Stomach (tissue), 9 donors: ENCODE data around the gene NBPF26. TPM values are rescaled to one million over a fixed set of nuclear protein-coding genes. Genes with fewer than 3 reads are reported as not detected.
"Not testable (repeated sequence)": the region's sequence is repeated elsewhere in the genome, so short reads cannot be mapped to it uniquely, and the experiment has no call there.

Experiments
- DNase-seq, 2 donors: peaks; one replicate each; pipeline versions ENCODE4 v3.0.0 to v3.0.0-alpha.2; 2013 to 2019
- H3K27ac ChIP-seq, 5 donors: fragments of 200-600 bp in 4 of 5; sonication (generic) in 4 of 5; one replicate each; pipeline ENCODE4 v1.5.1; 2013 to 2019; ENCODE audit warnings: mild to moderate bottlenecking in 1 of 5, moderate library complexity in 1 of 5
- H3K27me3 ChIP-seq, 3 donors: fragments of 200-600 bp; sonication (generic); one replicate each; pipeline ENCODE4 v1.5.1; 2017 to 2019; ENCODE audit warnings: mixed run types in 1 of 3
- H3K36me3 ChIP-seq, 4 donors: fragments of 200-600 bp; sonication (generic); 1 replicate in 3 of 4; 2 replicates in 1 of 4; pipeline ENCODE4 v1.5.1; 2016 to 2019
- H3K4me1 ChIP-seq, 4 donors: fragments of 200-600 bp; sonication (generic); one replicate each; pipeline ENCODE4 v1.5.1; 2016 to 2019
- H3K4me3 ChIP-seq, 4 donors: fragments of 200-600 bp; sonication (generic) in 3 of 4; one replicate each; pipeline ENCODE4 v1.5.1; 2016 to 2019; ENCODE audit warnings: mild to moderate bottlenecking in 1 of 4
- H3K9me3 ChIP-seq, 4 donors: fragments of 200-600 bp; sonication (generic); one replicate each; pipeline ENCODE4 v1.5.1; 2016 to 2019
- POLR2AphosphoS5 ChIP-seq, 3 donors: sonication (generic); formaldehyde crosslinking; IDR thresholded peaks; one replicate each; pipeline ENCODE4 v1.6.1; 2016; ENCODE audit warnings: antibody characterized with exemption in 3 of 3
- WGBS, 5 donors: extraction: QIAGEN DNeasy Blood & Tissue Kit in 3 of 5; methylation state at CpG; one replicate each; pipeline versions ENCODE4 v1.1.5 to v1.1.7; 2013 to 2018; 5-methylcytosine and 5-hydroxymethylcytosine counted together
- intact Hi-C: fragments of 100-400 bp; cut with DNase I; formaldehyde crosslinking; loops from one replicate; pipeline ENCODE4 v1.15.1; 2023; ENCODE audit warnings: low total_unique reads
- polyA plus RNA-seq, 3 donors: library from polyadenylated mRNA; stranded (reverse); fragments of 200-250 nt; gene quantifications; one replicate each; pipeline ENCODE4 v1.2.3, GENCODE V29; 2013
- total RNA-seq, 5 donors: library from RNA; depleted of rRNA; stranded (reverse); fragments of >200 nt; gene quantifications; one replicate each; pipeline versions ENCODE4 v1.1.0 to v1.2.3, GENCODE V29; 2014 to 2016
- TF ChIP-seq, protein P1 (sequence below), 7 experiments: fragments of 450-650 bp in 4 of 7; fragments of 200-600 bp in 3 of 7; sonication (generic) in 3 of 7; IDR thresholded peaks; one replicate each; pipeline ENCODE4 v1.5.1; 2016 to 2019; ENCODE audit warnings: antibody characterized with exemption in 7 of 7, control low read depth in 2 of 7, mild to moderate bottlenecking in 1 of 7
- donor health status: healthy with polysubstance abuse.
- donor health status: Bipolar disorder and iron deficiency.
- donor health status: healthy.

NBPF26 gene
- total and polyA plus RNA-seq, 8 donors = 2.0 to 38.4 (median 9.0) TPM

DNA sequence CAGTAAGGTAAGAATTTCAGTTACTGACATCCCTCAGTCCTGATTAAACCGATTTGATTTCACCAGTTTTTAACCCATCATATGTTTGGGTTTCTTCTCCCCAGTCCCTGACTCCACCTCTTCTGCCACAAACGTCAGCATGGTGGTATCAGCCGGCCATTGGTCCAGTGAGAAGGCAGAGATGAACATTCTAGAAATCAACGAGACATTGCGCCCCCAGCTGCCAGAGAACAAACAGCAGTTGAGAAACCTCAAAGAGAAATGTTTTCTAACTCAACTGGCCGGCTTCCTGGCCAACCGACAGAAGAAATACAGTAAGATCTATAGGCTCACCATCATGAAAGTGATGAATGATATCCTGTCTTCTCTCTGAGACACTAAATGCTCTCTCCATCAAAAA, 81.7 kb downstream of the NBPF26 start:
- H3K27me3 ChIP-seq, H3K27ac ChIP-seq, H3K4me3 ChIP-seq, H3K4me1 ChIP-seq, intact Hi-C loops, H3K36me3 ChIP-seq, H3K9me3 ChIP-seq: not testable (repeated sequence)
- DNase-seq = peak in 1 of 2 donors; percentile 7
- 36 to 69% (median 62%) methylated on average over 6 to 7 of the region's 7 CpGs; no CpG with 5 or more reads in 1 of the 5 donors for WGBS, 5 donors

DNA sequence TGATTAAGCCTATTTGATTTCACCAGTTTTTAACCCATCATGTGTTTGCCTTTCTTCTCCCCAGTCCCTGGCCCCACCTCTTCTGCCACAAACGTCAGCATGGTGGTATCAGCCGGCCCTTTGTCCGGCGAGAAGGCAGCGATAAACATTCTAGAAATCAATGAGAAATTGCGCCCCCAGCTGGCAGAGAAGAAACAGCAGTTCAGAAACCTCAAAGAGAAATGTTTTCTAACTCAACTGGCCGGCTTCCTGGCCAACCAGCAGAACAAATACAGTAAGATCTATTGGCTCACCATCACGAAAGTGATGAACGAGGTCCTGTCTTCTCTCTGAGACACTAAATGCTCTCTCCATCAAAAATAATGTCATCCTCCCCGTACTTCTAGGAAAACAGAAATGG, 88.1 kb downstream of the NBPF26 start:
- H3K4me3 ChIP-seq, H3K4me1 ChIP-seq, H3K27ac ChIP-seq, DNase-seq, intact Hi-C loops, H3K27me3 ChIP-seq, H3K9me3 ChIP-seq: not testable (repeated sequence)
- H3K36me3 ChIP-seq = peaks cover 0 to 22% (median 3%) of the 10 kb centered on the region in 4 donors
- TF ChIP-seq, protein P1, sequence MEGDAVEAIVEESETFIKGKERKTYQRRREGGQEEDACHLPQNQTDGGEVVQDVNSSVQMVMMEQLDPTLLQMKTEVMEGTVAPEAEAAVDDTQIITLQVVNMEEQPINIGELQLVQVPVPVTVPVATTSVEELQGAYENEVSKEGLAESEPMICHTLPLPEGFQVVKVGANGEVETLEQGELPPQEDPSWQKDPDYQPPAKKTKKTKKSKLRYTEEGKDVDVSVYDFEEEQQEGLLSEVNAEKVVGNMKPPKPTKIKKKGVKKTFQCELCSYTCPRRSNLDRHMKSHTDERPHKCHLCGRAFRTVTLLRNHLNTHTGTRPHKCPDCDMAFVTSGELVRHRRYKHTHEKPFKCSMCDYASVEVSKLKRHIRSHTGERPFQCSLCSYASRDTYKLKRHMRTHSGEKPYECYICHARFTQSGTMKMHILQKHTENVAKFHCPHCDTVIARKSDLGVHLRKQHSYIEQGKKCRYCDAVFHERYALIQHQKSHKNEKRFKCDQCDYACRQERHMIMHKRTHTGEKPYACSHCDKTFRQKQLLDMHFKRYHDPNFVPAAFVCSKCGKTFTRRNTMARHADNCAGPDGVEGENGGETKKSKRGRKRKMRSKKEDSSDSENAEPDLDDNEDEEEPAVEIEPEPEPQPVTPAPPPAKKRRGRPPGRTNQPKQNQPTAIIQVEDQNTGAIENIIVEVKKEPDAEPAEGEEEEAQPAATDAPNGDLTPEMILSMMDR (IDR thresholded peaks at IDR 0.05) = peak in 2 of 7 experiments; percentile 41 to 44
- WGBS, 5 donors = 6 to 37% (median 9%) methylated on average over 3 to 10 of the region's 10 CpGs; no CpG with 5 or more reads in 1 of the 5 donors

DNA sequence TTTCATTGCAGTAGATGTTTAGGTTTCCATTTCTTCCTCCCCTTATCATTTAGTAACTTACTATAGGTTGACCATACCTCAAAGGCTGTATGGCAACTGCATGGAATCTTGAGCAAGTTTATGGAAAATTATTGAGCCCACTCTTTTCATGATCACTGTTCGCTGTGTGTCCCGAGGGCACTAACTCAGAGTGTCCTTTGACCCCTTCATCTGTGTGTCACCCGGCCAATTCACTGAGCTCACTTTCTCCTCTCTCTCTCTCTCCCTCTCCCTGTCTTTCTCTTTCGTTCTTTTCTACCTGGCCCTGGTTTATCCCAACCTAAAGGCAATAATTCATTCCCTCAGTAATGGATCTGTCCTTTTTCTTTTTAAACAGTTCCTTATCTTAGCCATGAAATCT, 101.3 kb downstream of the NBPF26 start:
- intact Hi-C loops, H3K4me3 ChIP-seq, H3K27me3 ChIP-seq, H3K9me3 ChIP-seq, H3K4me1 ChIP-seq, DNase-seq, H3K36me3 ChIP-seq, H3K27ac ChIP-seq: not testable (repeated sequence)
- WGBS, 5 donors = 80 to 100% methylated on average over 1 to 4 of the region's 4 CpGs; no CpG with 5 or more reads in 3 of the 5 donors

DNA sequence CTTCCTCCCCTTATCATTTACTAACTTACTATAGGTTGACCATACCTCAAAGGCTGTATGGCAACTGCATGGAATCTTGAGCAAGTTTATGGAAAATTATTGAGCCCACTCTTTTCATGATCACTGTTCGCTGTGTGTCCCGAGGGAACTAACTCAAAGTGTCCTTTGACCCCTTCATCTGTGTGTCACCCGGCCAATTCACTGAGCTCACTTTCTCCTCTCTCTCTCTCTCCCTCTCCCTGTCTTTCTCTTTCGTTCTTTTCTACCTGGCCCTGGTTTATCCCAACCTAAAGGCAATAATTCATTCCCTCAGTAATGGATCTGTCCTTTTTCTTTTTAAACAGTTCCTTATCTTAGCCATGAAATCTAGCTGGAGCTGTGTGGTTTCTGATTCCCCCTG, 102.9 kb downstream of the NBPF26 start:
- H3K36me3 ChIP-seq, H3K9me3 ChIP-seq, H3K27me3 ChIP-seq, H3K4me3 ChIP-seq, DNase-seq, H3K4me1 ChIP-seq, intact Hi-C loops, H3K27ac ChIP-seq: not testable (repeated sequence)
- no CpG with 5 or more reads among the region's 4 CpGs for WGBS, 5 donors

DNA sequence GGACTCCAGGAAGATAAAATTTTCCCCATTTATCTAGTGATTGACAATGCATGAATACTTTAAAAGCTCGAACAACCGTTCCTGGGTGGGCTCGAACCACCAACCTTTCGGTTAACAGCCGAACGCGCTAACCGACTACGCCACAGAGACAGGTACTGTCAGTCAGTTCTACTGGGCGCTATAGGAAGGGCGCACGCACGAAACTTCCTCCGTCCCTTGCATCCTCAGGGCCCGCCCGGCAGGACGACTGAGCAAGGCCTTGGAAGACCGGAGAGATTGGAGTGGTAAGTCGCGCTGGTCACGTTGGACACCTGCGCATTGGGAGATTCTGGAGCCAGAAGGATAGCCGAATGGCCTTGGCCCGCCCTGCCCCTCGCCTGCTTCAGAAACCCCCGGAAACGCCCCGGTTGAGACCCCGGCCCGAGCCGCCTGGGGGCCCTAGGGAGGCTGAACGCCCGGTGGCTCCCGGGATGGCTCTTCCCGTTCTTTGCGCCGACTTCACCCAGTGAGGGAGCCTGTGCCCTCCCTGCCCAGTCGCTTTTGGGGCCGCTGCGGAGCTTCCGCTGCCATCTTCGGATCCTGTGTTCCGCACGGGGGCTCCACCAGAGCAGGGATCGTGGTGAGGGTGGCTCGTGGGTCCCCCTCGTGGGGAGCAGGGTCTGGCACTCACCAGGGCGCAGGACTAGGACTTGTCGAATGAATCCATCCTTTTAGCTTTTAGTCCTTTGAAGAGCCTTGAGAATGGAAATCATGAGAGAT, 120.6 kb downstream of the NBPF26 start:
- TF ChIP-seq, protein P1 (IDR thresholded peaks at IDR 0.05) = peak in 1 of 7 experiments; percentile 20
- peak in 1 of 3 donors; percentile 47 for TF ChIP-seq POLR2AphosphoS5 (IDR thresholded peaks at IDR 0.05)

DNA sequence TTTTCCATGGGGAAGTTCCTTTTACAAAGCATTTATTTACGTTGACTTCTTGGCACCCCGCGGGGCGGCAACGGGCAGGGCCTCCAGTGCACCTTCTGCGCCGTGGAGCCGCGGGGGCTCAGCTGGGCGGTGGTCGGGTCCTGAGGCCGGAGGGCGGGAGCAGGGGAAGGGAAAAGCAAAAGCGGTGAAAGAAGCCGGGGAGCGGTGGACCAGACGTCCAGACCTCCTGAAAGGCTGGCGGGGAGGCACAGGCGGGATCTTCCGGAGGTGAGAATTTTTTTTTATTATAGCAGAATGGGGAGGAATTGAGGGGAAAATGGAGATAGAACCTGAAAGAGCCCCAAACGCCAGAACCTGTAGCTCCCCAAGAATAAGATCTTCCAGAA, 121.2 kb downstream of the NBPF26 start:
- Histone ChIP-seq H3K27ac (peak overlapping the region in 1 of 5 donors; percentile 88), H3K4me3 (peak overlapping the region in 2 of 4 donors; percentile 45 to 47)
- WGBS, 5 donors = 0 to 8% (median 3%) methylated on average over 3 to 18 of the region's 21 CpGs; no CpG with 5 or more reads in 1 of the 5 donors
- H3K4me1 ChIP-seq, H3K36me3 ChIP-seq, H3K27me3 ChIP-seq, H3K9me3 ChIP-seq, DNase-seq, intact Hi-C loops: not testable (repeated sequence)

More for the DNA sequence above, 120.6 kb downstream of the NBPF26 start:
- H3K4me3 ChIP-seq = peak overlapping the region in 2 of 4 donors; percentile 45 to 47
- intact Hi-C loops, H3K9me3 ChIP-seq, H3K27me3 ChIP-seq, H3K4me1 ChIP-seq, H3K36me3 ChIP-seq: not testable (repeated sequence)
- 0 to 2% (median 1%) methylated on average over 5 to 49 of the region's 49 CpGs; no CpG with 5 or more reads in 1 of the 5 donors for WGBS, 5 donors
- H3K27ac ChIP-seq = peak overlapping the region in 3 of 5 donors; percentile 64 to 88 (median 83)
- peak in 1 of 2 donors; percentile 59 for DNase-seq

DNA sequence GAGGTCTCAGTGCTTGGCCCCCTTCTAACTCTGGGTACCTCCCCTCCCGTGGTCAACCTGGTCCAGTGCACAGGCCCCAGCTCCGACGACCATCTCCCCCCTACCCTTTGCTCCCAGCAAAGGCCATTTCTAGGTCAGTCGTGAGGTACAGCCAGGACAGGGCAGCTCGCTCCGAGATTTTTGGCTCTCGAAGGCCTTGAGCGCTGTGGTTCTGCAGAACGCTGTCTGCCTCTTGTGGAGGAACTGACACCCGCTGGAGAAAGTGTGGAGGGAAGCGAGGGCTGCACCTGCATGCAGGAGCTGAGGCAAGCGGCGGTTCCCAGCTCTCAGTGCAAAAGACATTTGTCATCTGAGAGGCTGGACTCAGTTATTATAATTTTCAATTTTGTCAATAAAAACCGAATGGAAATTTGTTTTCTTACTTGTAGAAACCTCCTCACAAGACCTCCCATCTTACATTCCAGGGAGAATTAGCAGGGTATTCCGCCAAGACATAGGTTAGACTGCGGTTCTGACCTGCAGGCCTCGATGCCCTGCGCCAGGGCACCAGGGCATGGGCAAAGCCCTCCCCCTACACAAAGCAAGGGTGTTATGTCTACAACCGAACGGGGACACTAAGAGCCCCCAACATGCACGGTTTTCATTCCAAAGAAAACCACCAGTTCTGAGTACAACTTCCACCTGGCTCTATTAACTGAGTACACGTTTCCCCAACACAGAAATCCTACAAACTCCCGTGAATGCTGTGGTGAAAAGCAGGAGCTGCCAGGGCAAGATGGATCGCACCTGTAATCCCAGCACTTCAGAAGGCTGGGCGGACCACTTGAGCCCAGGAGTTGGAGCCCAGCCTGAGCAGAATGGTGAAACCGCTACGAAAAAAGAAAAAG, 125.9 kb downstream of the NBPF26 start:
- H3K4me3 ChIP-seq = peak overlapping the region in 1 of 4 donors; percentile 44
- peak overlapping the region in 3 of 5 donors; percentile 85 to 94 (median 92) for H3K27ac ChIP-seq
- 20 to 39% (median 22%) methylated on average over 3 to 17 of the region's 27 CpGs; no CpG with 5 or more reads in 1 of the 5 donors for WGBS, 5 donors
- H3K4me1 ChIP-seq, DNase-seq, H3K9me3 ChIP-seq, H3K36me3 ChIP-seq, intact Hi-C loops, H3K27me3 ChIP-seq: not testable (repeated sequence)

DNA sequence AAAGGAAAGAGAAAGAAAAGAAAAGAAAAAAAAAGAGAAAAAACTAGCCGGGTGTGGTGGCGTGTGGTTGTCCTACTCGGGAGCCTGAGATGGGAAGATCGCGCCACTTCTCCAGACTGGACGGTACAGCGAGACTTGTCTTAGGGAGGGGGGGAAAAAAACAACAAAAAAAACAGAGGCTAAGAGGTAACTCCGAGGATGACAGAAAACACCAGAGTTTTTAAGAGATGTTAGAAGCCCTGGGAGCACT, 126.5 kb downstream of the NBPF26 start:
- 0 to 2% (median 2%) methylated on average over 3 to 8 of the region's 8 CpGs; no CpG with 5 or more reads in 1 of the 5 donors for WGBS, 5 donors
- peak overlapping the region in 3 of 5 donors; percentile 85 to 94 (median 92) for H3K27ac ChIP-seq
- intact Hi-C loops = not testable (repeated sequence)

More for the DNA sequence above, 126.5 kb downstream of the NBPF26 start:
- DNase-seq = peak in 1 of 2 donors; percentile 24
- not testable (repeated sequence) for H3K27me3 ChIP-seq, H3K36me3 ChIP-seq, H3K9me3 ChIP-seq, H3K4me1 ChIP-seq
- H3K4me3 ChIP-seq = peak overlapping the region in 2 of 4 donors; percentile 26 to 44
